H1 (cell line): Measurements from ENCODE around the gene STRN4.

Experiments
- CBX8 ChIP-seq: fragments of 300-800, 300-1000 bp; sonication (generic); IDR thresholded peaks from 2 replicates; pipeline ENCODE4 v1.7.1; 2016; ENCODE audit warnings: low read depth, low read length, borderline replicate concordance
- EGR1 ChIP-seq: IDR thresholded peaks from 2 replicates; pipeline ENCODE4 v1.6.1; 2011; ENCODE audit warnings: low read depth, low read length, borderline replicate concordance
- KDM1A ChIP-seq: fragments of 200-600, 300-600 bp; sonication (generic); IDR thresholded peaks from 2 replicates; pipeline ENCODE4 v1.7.1; 2016; ENCODE audit warnings: mild to moderate bottlenecking, low read length, borderline replicate concordance
- KDM5A ChIP-seq: fragments of 200-600 bp; IDR thresholded peaks from 2 replicates; pipeline ENCODE4 v1.7.1; 2012; ENCODE audit warnings: mild to moderate bottlenecking, low read length, inconsistent platforms, mixed read lengths
- MAFK ChIP-seq: IDR thresholded peaks from 2 replicates; pipeline ENCODE4 v1.6.1; 2012; ENCODE audit warnings: low read depth, mild to moderate bottlenecking, improper control_type of control experiment, low read length
- POLR2A ChIP-seq, 2 experiments: IDR thresholded peaks; 1 replicate in 1 of 2; 2 replicates in 1 of 2; pipeline ENCODE4 v1.6.1; 2011; ENCODE audit warnings: low read depth in 2 of 2, low read length in 2 of 2, mild to moderate bottlenecking in 2 of 2; ENCODE audit errors: control extremely low read depth in 1 of 2
- RAD21 ChIP-seq, 2 experiments: IDR thresholded peaks in 1 of 2; conservative IDR thresholded peaks in 1 of 2; 2 replicates each; pipeline ENCODE4 v1.6.1; 2011; ENCODE audit warnings: low read depth in 2 of 2, low read length in 2 of 2, improper control_type of control experiment in 1 of 2, inconsistent platforms in 1 of 2, mild to moderate bottlenecking in 1 of 2, moderate library complexity in 1 of 2
- TAF1 ChIP-seq: IDR thresholded peaks from 2 replicates; pipeline ENCODE4 v1.6.1; 2011; ENCODE audit warnings: mild to moderate bottlenecking, low read depth, low read length
- TF ChIP-seq, protein P1 (sequence below), 3 experiments: IDR thresholded peaks; 1 replicate in 2 of 3; 2 replicates in 1 of 3; pipeline versions ENCODE4 v1.5.1 to v1.6.1; 2011; ENCODE audit warnings: low read length in 3 of 3, mild to moderate bottlenecking in 3 of 3, inconsistent platforms in 2 of 3, low read depth in 1 of 3, moderate library complexity in 1 of 3; ENCODE audit not compliant: insufficient read depth in 1 of 3; ENCODE audit errors: control extremely low read depth in 1 of 3

DNA sequence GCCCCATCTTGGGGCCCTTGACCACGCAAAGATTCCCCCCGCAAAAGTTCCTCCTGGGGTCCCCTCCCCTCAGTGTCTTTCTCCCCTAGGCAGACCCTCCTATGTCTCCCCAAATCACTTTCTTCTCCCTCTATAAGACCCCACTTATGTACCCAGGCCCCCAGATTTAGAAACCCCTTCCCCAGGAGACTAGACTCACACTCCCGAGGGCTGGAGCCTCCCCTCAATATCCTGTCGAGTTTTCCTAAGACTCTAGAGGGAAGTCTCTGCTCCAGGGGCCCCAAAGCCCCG is 40.7 kb upstream of the STRN4 start:
- no peak for TF ChIP-seq KDM1A
- TF ChIP-seq RAD21 (IDR thresholded peaks at IDR 0.05 in 1 of 2, conservative IDR thresholded peaks at IDR 0.05 in 1 of 2; ENCODE audit: low read depth in 2 of 2, low read length in 2 of 2): no peak
- no peak for TF ChIP-seq MAFK
- no peak for TF ChIP-seq KDM5A
- TF ChIP-seq, protein P1, sequence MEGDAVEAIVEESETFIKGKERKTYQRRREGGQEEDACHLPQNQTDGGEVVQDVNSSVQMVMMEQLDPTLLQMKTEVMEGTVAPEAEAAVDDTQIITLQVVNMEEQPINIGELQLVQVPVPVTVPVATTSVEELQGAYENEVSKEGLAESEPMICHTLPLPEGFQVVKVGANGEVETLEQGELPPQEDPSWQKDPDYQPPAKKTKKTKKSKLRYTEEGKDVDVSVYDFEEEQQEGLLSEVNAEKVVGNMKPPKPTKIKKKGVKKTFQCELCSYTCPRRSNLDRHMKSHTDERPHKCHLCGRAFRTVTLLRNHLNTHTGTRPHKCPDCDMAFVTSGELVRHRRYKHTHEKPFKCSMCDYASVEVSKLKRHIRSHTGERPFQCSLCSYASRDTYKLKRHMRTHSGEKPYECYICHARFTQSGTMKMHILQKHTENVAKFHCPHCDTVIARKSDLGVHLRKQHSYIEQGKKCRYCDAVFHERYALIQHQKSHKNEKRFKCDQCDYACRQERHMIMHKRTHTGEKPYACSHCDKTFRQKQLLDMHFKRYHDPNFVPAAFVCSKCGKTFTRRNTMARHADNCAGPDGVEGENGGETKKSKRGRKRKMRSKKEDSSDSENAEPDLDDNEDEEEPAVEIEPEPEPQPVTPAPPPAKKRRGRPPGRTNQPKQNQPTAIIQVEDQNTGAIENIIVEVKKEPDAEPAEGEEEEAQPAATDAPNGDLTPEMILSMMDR (IDR thresholded peaks at IDR 0.05; ENCODE audit: control extremely low read depth in 1 of 3, insufficient read depth in 1 of 3, low read depth in 1 of 3, low read length in 3 of 3): no peak
- TF ChIP-seq POLR2A (IDR thresholded peaks at IDR 0.05; ENCODE audit: control extremely low read depth in 1 of 2, low read depth in 2 of 2, low read length in 2 of 2): peak in 1 of 2 experiments; percentile 29; a peak in 1 of 3 replicates
- no peak for TF ChIP-seq EGR1
- TF ChIP-seq CBX8: no peak
- TF ChIP-seq TAF1: peak; percentile 43; the same call in 1 of the 2 replicates
